ENCODE data around the gene USP34.

DNA sequence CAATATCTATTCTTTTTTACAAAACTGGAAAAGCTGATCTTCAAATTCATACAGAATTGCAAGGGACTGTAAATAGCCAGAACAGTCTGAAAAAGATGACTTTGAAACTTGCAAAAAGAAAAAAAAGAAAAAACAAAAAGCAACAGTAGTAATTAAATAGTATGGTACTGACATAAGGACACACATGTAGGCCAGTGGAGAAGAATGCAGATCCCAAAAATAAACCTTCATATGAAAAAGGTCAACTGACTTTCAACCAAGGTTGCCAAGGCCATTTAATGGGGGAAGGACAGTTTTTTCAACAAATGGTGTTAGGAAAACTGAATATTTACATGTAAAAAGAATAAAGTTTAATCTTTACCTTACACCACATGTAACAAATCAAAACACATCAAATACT lies 111.8 kb downstream of the USP34 start:
- TF ChIP-seq GATA2 (IDR thresholded peaks at IDR 0.05; ENCODE audit: low read depth, low read length): no peak
- TF ChIP-seq GATA3 (IDR thresholded peaks at IDR 0.05; ENCODE audit: low read depth, low read length): no peak

Measured in SH-SY5Y (cell line).